Measurements from ENCODE around the gene TAF9B. TPM values are rescaled to one million over a fixed set of nuclear protein-coding genes. Genes with fewer than 3 reads are reported as not detected.

TAF9B gene
- 19.1 and 31.6 TPM in 2 replicates for total RNA-seq

GRCh38 chrX:78139160-78140123, at the start of gene TAF9B:
TSS of gene TAF9B (minus strand) at chrX:78139650. CDS start at chrX:78139611, 39 bp downstream.

GRCh38 chrX:78103623-78104446, 35.6 kb downstream of the TAF9B start, which contains the start of gene PGK1:
TSS of gene PGK1 (plus strand) at chrX:78104248. CDS start at chrX:78104341, 93 bp downstream.

Other genes starting within 250 kb of the TAF9B start
- gene MAGT1, start 244.2 kb downstream of the TAF9B start, total RNA-seq = 56.0 and 69.2 TPM in 2 replicates
- 233 and 323 TPM in 2 replicates for gene COX7B, start 240.2 kb downstream of the TAF9B start, total RNA-seq
- gene ATP7A, start 229.0 kb downstream of the TAF9B start, total RNA-seq = 7.6 and 11.3 TPM in 2 replicates
- not detected in 2 replicates for gene PGAM4, start 170.0 kb downstream of the TAF9B start, total RNA-seq
- 418 and 442 TPM in 2 replicates for gene PGK1, start 35.4 kb downstream of the TAF9B start, total RNA-seq
- gene CYSLTR1, start 188.0 kb upstream of the TAF9B start, total RNA-seq = not detected in 2 replicates